ENCODE results near the gene SLC5A4. TPM values are rescaled to one million over a fixed set of nuclear protein-coding genes. Genes with fewer than 3 reads are reported as not detected.
"Not testable (repeated sequence)": the region's sequence is repeated elsewhere in the genome, so short reads cannot be mapped to it uniquely, and the experiment has no call there.

SLC5A4 gene
- total and polyA plus RNA-seq, 2 donors (not counting 1 experiment from before 2014, with no cell fraction given), result not detected

DNA sequence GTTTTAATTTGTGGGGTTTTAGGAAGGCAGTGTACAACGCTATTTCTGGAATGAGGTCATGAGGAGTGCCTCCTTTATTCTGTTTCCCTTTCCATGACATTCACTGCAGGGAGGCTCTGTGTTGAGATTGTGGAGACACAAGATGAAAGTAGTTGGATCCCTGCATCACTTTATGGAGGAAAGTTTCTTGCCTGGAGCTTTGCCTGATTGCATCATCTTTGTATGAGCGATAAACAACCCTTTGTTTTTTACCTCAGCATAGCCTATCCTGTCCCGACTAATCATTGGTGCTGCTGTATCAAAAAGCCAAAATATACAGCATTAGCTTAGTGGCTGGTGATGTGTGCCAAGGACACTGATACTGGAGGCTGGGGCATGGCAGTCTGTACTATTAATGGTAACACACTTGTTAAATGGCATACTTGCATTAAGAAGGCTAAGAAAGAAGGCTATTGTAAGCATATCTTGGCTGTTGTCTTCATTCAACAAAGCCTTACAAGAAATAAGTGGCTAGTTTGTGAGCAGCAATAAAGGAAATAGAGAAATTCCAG is 31.2 kb upstream of the SLC5A4 start:
- Histone ChIP-seq H3K4me1 (ENCODE audit: control insufficient read depth in 2 of 2, insufficient read depth in 2 of 2, low read length in 2 of 2) (no peaks in the 10 kb centered on the region), H3K27ac (ENCODE audit: low read length in 2 of 2) (no peak overlapping the region), H3K79me2 (ENCODE audit: control insufficient read depth, insufficient read depth, low read length) (no peaks in the 10 kb centered on the region), H3K27me3 (replicated peaks in 1 of 4; ENCODE audit: control extremely low read depth in 1 of 4, control insufficient read depth in 3 of 4, insufficient read depth in 4 of 4, low read length in 3 of 4) (no peaks in the 10 kb centered on the region), H3K36me3 (replicated peaks in 1 of 2; ENCODE audit: control extremely low read depth in 1 of 2, control insufficient read depth in 1 of 2, extremely low read depth in 1 of 2, insufficient read depth in 2 of 2, low read length in 1 of 2) (no peaks in the 10 kb centered on the region), H3K9ac (ENCODE audit: low read length) (no peak overlapping the region), H3K4me2 (replicated peaks; ENCODE audit: low read depth, low read length, poor library complexity, severe bottlenecking) (no peak overlapping the region), H4K20me1 (ENCODE audit: control insufficient read depth, insufficient read depth, low read length, poor library complexity, severe bottlenecking) (no peaks in the 10 kb centered on the region), H2AFZ (ENCODE audit: insufficient read depth, low read depth, low read length, poor library complexity, severe bottlenecking) (no peak overlapping the region), H3K4me3 (ENCODE audit: control extremely low read depth in 1 of 5, extremely low read depth in 1 of 5, insufficient read depth in 1 of 5, low read depth in 2 of 5, low read length in 4 of 5) (no peak overlapping the region), H3K9me3 (ENCODE audit: control extremely low read depth in 1 of 3, control insufficient read depth in 2 of 3, insufficient read depth in 1 of 3, low read length in 2 of 3) (peaks cover 0 to 5% (median 0%) of the 10 kb centered on the region in 3 donors)
- intact Hi-C loops (cut with micrococcal nuclease), result no loop called here
- ATAC-seq (ENCODE audit: low read depth) (no peak), DNase-seq (no peak)
- TF ChIP-seq, protein P1, sequence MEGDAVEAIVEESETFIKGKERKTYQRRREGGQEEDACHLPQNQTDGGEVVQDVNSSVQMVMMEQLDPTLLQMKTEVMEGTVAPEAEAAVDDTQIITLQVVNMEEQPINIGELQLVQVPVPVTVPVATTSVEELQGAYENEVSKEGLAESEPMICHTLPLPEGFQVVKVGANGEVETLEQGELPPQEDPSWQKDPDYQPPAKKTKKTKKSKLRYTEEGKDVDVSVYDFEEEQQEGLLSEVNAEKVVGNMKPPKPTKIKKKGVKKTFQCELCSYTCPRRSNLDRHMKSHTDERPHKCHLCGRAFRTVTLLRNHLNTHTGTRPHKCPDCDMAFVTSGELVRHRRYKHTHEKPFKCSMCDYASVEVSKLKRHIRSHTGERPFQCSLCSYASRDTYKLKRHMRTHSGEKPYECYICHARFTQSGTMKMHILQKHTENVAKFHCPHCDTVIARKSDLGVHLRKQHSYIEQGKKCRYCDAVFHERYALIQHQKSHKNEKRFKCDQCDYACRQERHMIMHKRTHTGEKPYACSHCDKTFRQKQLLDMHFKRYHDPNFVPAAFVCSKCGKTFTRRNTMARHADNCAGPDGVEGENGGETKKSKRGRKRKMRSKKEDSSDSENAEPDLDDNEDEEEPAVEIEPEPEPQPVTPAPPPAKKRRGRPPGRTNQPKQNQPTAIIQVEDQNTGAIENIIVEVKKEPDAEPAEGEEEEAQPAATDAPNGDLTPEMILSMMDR (IDR thresholded peaks at IDR 0.05), result no peak
- TF ChIP-seq EZH2 (IDR thresholded peaks at IDR 0.05; ENCODE audit: borderline replicate concordance, insufficient read depth, low read depth, low read length, poor library complexity, severe bottlenecking), result no peak
- Mint-ChIP-seq H3K4me3 (no peak overlapping the region), H3K4me1 (no peaks in the 10 kb centered on the region), H3K27me3 (peaks cover 22% of the 10 kb centered on the region), H3K27ac (no peak overlapping the region), H3K9me3 (ENCODE audit: insufficient read depth) (no peaks in the 10 kb centered on the region)
- POLR2A ChIA-PET, result no interaction called here
- WGBS (ENCODE audit: insufficient coverage), result no CpG with 5 or more reads among the region's 3 CpGs
- CTCF ChIA-PET, result no interaction called here

DNA sequence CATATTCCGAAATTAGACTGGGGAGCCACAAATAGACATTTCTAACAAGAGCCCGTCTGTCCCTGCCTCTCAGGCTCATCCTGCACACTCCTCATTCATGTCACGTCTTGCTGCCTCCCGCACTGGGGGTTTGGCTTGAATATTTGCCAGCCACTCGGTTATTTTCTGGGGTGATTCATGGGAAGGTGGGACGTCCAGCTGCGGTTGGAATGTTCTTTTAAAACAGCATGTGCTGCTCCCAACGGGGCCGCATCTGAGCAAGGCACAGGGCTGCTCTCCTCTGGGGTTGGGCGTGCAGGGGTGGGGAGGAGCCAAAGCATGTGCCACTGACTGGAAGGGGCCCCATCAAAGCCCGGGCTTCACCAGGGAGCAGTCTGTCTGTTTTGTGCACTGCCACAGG is 25.9 kb upstream of the SLC5A4 start:
- Histone ChIP-seq H3K4me3 (ENCODE audit: control extremely low read depth in 1 of 5, extremely low read depth in 1 of 5, insufficient read depth in 1 of 5, low read depth in 2 of 5, low read length in 4 of 5) (no peak overlapping the region), H3K4me2 (replicated peaks; ENCODE audit: low read depth, low read length, poor library complexity, severe bottlenecking) (no peak overlapping the region), H3K4me1 (ENCODE audit: control insufficient read depth in 2 of 2, insufficient read depth in 2 of 2, low read length in 2 of 2) (no peaks in the 10 kb centered on the region), H2AFZ (ENCODE audit: insufficient read depth, low read depth, low read length, poor library complexity, severe bottlenecking) (no peak overlapping the region), H3K9ac (ENCODE audit: low read length) (no peak overlapping the region), H3K36me3 (replicated peaks in 1 of 2; ENCODE audit: control extremely low read depth in 1 of 2, control insufficient read depth in 1 of 2, extremely low read depth in 1 of 2, insufficient read depth in 2 of 2, low read length in 1 of 2) (no peaks in the 10 kb centered on the region), H3K27ac (ENCODE audit: low read length in 2 of 2) (no peak overlapping the region), H3K79me2 (ENCODE audit: control insufficient read depth, insufficient read depth, low read length) (no peaks in the 10 kb centered on the region), H4K20me1 (ENCODE audit: control insufficient read depth, insufficient read depth, low read length, poor library complexity, severe bottlenecking) (no peaks in the 10 kb centered on the region), H3K9me3 (ENCODE audit: control extremely low read depth in 1 of 3, control insufficient read depth in 2 of 3, insufficient read depth in 1 of 3, low read length in 2 of 3) (peaks cover 0 to 5% (median 0%) of the 10 kb centered on the region in 3 donors), H3K27me3 (replicated peaks in 1 of 4; ENCODE audit: control extremely low read depth in 1 of 4, control insufficient read depth in 3 of 4, insufficient read depth in 4 of 4, low read length in 3 of 4) (no peaks in the 10 kb centered on the region)
- CTCF ChIA-PET, result no interaction called here
- Mint-ChIP-seq H3K4me1 (no peaks in the 10 kb centered on the region), H3K27ac (no peak overlapping the region), H3K4me3 (no peak overlapping the region), H3K9me3 (ENCODE audit: insufficient read depth) (no peaks in the 10 kb centered on the region), H3K27me3 (peaks cover 32% of the 10 kb centered on the region)
- intact Hi-C loops (cut with micrococcal nuclease), result no loop called here
- 82% methylated on average over 8 of the region's 11 CpGs for WGBS (ENCODE audit: insufficient coverage)
- DNase-seq, result no peak
- ATAC-seq (ENCODE audit: low read depth), result no peak
- TF ChIP-seq EZH2 (IDR thresholded peaks at IDR 0.05; ENCODE audit: borderline replicate concordance, insufficient read depth, low read depth, low read length, poor library complexity, severe bottlenecking), result no peak
- TF ChIP-seq, protein P1 (IDR thresholded peaks at IDR 0.05), result no peak
- POLR2A ChIA-PET, result no interaction called here

GRCh38 chr22:32275353-32275752 is 20.2 kb upstream of the SLC5A4 start:
- H4K20me1 ChIP-seq (ENCODE audit: control insufficient read depth, insufficient read depth, low read length, poor library complexity, severe bottlenecking); DNase-seq; H3K4me2 ChIP-seq (replicated peaks; ENCODE audit: low read depth, low read length, poor library complexity, severe bottlenecking); H3K9me3 ChIP-seq (ENCODE audit: control extremely low read depth in 1 of 3, control insufficient read depth in 2 of 3, insufficient read depth in 1 of 3, low read length in 2 of 3); H3K4me1 Mint-ChIP-seq; H2AFZ ChIP-seq (ENCODE audit: insufficient read depth, low read depth, low read length, poor library complexity, severe bottlenecking); intact Hi-C loops (cut with micrococcal nuclease); POLR2A ChIA-PET; H3K4me3 Mint-ChIP-seq; H3K79me2 ChIP-seq (ENCODE audit: control insufficient read depth, insufficient read depth, low read length); H3K27me3 ChIP-seq (replicated peaks in 1 of 4; ENCODE audit: control extremely low read depth in 1 of 4, control insufficient read depth in 3 of 4, insufficient read depth in 4 of 4, low read length in 3 of 4); H3K4me3 ChIP-seq (ENCODE audit: control extremely low read depth in 1 of 5, extremely low read depth in 1 of 5, insufficient read depth in 1 of 5, low read depth in 2 of 5, low read length in 4 of 5); H3K36me3 ChIP-seq (replicated peaks in 1 of 2; ENCODE audit: control extremely low read depth in 1 of 2, control insufficient read depth in 1 of 2, extremely low read depth in 1 of 2, insufficient read depth in 2 of 2, low read length in 1 of 2); H3K27ac Mint-ChIP-seq; H3K27ac ChIP-seq (ENCODE audit: low read length in 2 of 2); ATAC-seq (ENCODE audit: low read depth); H3K27me3 Mint-ChIP-seq; H3K9ac ChIP-seq (ENCODE audit: low read length); H3K4me1 ChIP-seq (ENCODE audit: control insufficient read depth in 2 of 2, insufficient read depth in 2 of 2, low read length in 2 of 2); H3K9me3 Mint-ChIP-seq (ENCODE audit: insufficient read depth): not testable (repeated sequence)
- CTCF ChIA-PET, result interaction anchor here (2.3 kb wide), 1 partner anchor 9 kb away, joined by 6 read pairs; no protein-coding TSS in a partner anchor
- WGBS (ENCODE audit: insufficient coverage), result no CpG with 5 or more reads among the region's 4 CpGs

Measured in B cell (primary cell).